Activated naive CD4-positive, alpha-beta T cell treated with anti-CD3 and anti-CD28 coated beads for 36 hours (primary cell): ENCODE data around the gene ST3GAL5. TPM values are rescaled to one million over a fixed set of nuclear protein-coding genes. Genes with fewer than 3 reads are reported as not detected.
"Not testable (repeated sequence)": the region's sequence is repeated elsewhere in the genome, so short reads cannot be mapped to it uniquely, and the experiment has no call there.

Experiments used
- CTCF ChIA-PET: fragments of 350-600 bp; sonication (Branson Sonifier 250); formaldehyde crosslinking; loops from one replicate; lab custom pipeline; 2021; ENCODE audit warnings: antibody characterized with exemption; lab: Charles Lee
- DNase-seq: peaks from one replicate; pipeline ENCODE4 v3.0.0-alpha.2; 2020
- H3K27ac Mint-ChIP-seq: one replicate; pipeline ENCODE4 v1.8.0; 2021; ENCODE audit warnings: mild to moderate bottlenecking, mixed read lengths
- H3K27me3 Mint-ChIP-seq: one replicate; pipeline ENCODE4 v1.8.0; 2021; ENCODE audit warnings: low read depth, mixed read lengths
- H3K36me3 Mint-ChIP-seq: one replicate; pipeline ENCODE4 v1.8.0; 2021; ENCODE audit warnings: low read depth, mixed read lengths
- H3K4me1 Mint-ChIP-seq: one replicate; pipeline ENCODE4 v1.8.0; 2021; ENCODE audit warnings: low read depth, mixed read lengths
- H3K4me3 Mint-ChIP-seq: one replicate; pipeline ENCODE4 v1.8.0; 2021; ENCODE audit warnings: mild to moderate bottlenecking, moderate library complexity, mixed read lengths
- H3K9me3 Mint-ChIP-seq: one replicate; pipeline ENCODE4 v1.8.0; 2021; ENCODE audit warnings: mixed read lengths
- intact Hi-C: fragments of 100-400 bp; cut with micrococcal nuclease; formaldehyde crosslinking; loops from one replicate; pipeline ENCODE4 v1.15.1; 2023
- total RNA-seq, 2 experiments: library from RNA; stranded (reverse); gene quantifications; one replicate each; pipeline ENCODE4 v1.2.3, GENCODE V29; 2021

Gene ST3GAL5
- total RNA-seq, 2 experiments from 2014 or later = 9.5 to 10.4 TPM

GRCh38 chr2:85888020-85888683 lies 638 bp downstream of the ST3GAL5 start:
- peaks cover 4% of the 10 kb centered on the region for H3K36me3 Mint-ChIP-seq
- DNase-seq = peak; percentile 38
- intact Hi-C loops = loop anchor here (5.0 to 10.0 kb wide), 4 partner anchors 136 to 561 kb away; partner anchors contain the start of genes ATOH8, IMMT, KDM3A and MRPL35
- no peak overlapping the region for H3K27ac Mint-ChIP-seq
- no peaks in the 10 kb centered on the region for H3K27me3 Mint-ChIP-seq
- CTCF ChIA-PET = interaction anchor here (0.6 to 7.9 kb wide), 18 partner anchors 10 to 192 kb away, joined by 3 to 123 read pairs (median 4); no protein-coding TSS in a partner anchor
- peaks cover 64% of the 10 kb centered on the region for H3K4me1 Mint-ChIP-seq
- peak overlapping the region; percentile 81 for H3K4me3 Mint-ChIP-seq
- H3K9me3 Mint-ChIP-seq = peaks cover 4% of the 10 kb centered on the region

GRCh38 chr2:85887566-85888019 lies 1.2 kb downstream of the ST3GAL5 start:
- H3K4me3 Mint-ChIP-seq = peak overlapping the region; percentile 81
- H3K4me1 Mint-ChIP-seq = peaks cover 64% of the 10 kb centered on the region
- intact Hi-C loops = loop anchor here (1.0 to 10.0 kb wide), 6 partner anchors 26 to 560 kb away; partner anchors contain the start of genes ATOH8, IMMT, KDM3A and MRPL35
- peaks cover 7% of the 10 kb centered on the region for H3K9me3 Mint-ChIP-seq
- no peaks in the 10 kb centered on the region for H3K27me3 Mint-ChIP-seq
- peak; percentile 67 for DNase-seq
- H3K36me3 Mint-ChIP-seq = peaks cover 8% of the 10 kb centered on the region
- H3K27ac Mint-ChIP-seq = peak overlapping the region; percentile 13
- CTCF ChIA-PET = interaction anchor here (0.6 to 7.9 kb wide), 17 partner anchors 9 to 192 kb away, joined by 3 to 123 read pairs (median 5); no protein-coding TSS in a partner anchor

GRCh38 chr2:85886590-85886989 lies 2.2 kb downstream of the ST3GAL5 start:
- peaks cover 15% of the 10 kb centered on the region for H3K36me3 Mint-ChIP-seq
- peak overlapping the region; percentile 81 for H3K4me3 Mint-ChIP-seq
- H3K27me3 Mint-ChIP-seq = no peaks in the 10 kb centered on the region
- peaks cover 13% of the 10 kb centered on the region for H3K9me3 Mint-ChIP-seq
- CTCF ChIA-PET = interaction anchor here (0.6 to 7.9 kb wide), 7 partner anchors 18 to 239 kb away, joined by 3 to 123 read pairs (median 6); no protein-coding TSS in a partner anchor
- intact Hi-C loops = loop anchor here (1.0 to 10.0 kb wide), 5 partner anchors 33 to 559 kb away; partner anchors contain the start of genes ATOH8, IMMT, KDM3A and MRPL35
- DNase-seq = peak; percentile 81
- H3K27ac Mint-ChIP-seq = peak overlapping the region; percentile 39
- H3K4me1 Mint-ChIP-seq = peaks cover 61% of the 10 kb centered on the region

DNA sequence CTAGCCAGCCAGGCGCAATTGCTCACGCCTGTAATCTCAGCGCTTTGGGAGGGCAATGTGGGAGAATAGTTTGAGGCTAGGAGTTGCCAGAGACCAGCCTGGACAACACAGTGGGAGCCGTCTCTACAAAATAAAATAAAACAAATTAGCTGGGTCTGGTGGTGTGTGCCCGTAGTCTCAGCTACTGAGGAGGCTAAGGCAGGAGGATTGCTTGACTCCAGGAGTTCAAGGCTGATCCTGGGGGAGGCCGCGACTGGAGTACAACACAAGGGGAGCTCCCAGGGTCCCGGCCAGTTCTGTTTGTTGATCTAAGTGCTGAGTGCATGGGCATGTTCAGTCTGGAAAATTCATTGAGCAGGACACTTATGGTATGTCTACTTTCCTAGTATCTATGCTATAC lies 2.6 kb downstream of the ST3GAL5 start:
- Mint-ChIP-seq H3K36me3 (peaks cover 19% of the 10 kb centered on the region), H3K27ac (no peak overlapping the region), H3K4me3 (no peak overlapping the region), H3K27me3 (no peaks in the 10 kb centered on the region), H3K9me3 (peaks cover 18% of the 10 kb centered on the region), H3K4me1 (peaks cover 63% of the 10 kb centered on the region)
- no peak for DNase-seq
- CTCF ChIA-PET = interaction anchor here (0.6 to 7.9 kb wide), 5 partner anchors 17 to 239 kb away, joined by 4 to 123 read pairs (median 10); no protein-coding TSS in a partner anchor
- intact Hi-C loops = loop anchor here (1.0 to 10.0 kb wide), 5 partner anchors 33 to 559 kb away; partner anchors contain the start of genes ATOH8, IMMT, KDM3A and MRPL35

GRCh38 chr2:85881781-85882180 lies 7.0 kb downstream of the ST3GAL5 start:
- CTCF ChIA-PET = not testable (repeated sequence)

DNA sequence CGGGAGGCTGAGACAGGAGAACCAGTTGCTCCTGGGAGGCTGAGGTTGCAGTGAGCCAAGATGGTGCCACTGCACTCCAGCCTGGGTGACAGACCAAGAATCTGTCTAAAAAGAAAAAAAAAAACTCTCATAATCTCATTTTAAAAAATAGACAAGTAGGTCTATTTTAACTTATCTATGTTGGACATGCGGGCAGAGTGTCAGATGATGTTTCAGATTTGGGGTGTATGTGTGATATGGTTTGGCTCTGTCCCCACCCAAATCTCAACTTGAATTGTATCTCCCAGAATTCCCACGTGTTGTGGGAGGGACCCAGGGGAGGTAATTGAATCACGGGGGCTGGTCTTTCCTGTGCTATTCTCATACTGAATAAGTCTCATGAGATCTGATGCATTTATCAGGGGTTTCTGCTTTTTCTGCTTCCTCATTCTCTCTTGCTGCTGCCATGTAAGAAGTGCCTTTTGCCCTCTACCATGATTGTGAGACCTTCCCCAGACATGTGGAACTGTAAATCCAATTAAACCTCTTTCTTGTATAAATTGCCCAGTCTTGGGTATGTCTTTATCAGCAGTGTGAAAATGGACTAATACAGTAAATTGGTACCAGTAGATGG lies 8.0 kb downstream of the ST3GAL5 start:
- H3K36me3 Mint-ChIP-seq = peaks cover 24% of the 10 kb centered on the region
- intact Hi-C loops = loop anchor here (10.0 kb wide), 1 partner anchor 314 kb away; the partner anchor contains the start of genes IMMT and MRPL35
- H3K27me3 Mint-ChIP-seq, CTCF ChIA-PET, H3K27ac Mint-ChIP-seq, DNase-seq, H3K4me3 Mint-ChIP-seq: not testable (repeated sequence)
- H3K4me1 Mint-ChIP-seq = peaks cover 66% of the 10 kb centered on the region
- H3K9me3 Mint-ChIP-seq = peaks cover 22% of the 10 kb centered on the region

More at GRCh38 chr2:85881781-85882180, 7.0 kb downstream of the ST3GAL5 start:
- H3K27me3 Mint-ChIP-seq, H3K4me3 Mint-ChIP-seq, H3K27ac Mint-ChIP-seq, DNase-seq: not testable (repeated sequence)
- H3K4me1 Mint-ChIP-seq = peaks cover 72% of the 10 kb centered on the region
- intact Hi-C loops = loop anchor here (10.0 kb wide), 1 partner anchor 313 kb away; the partner anchor contains the start of genes IMMT and MRPL35
- H3K36me3 Mint-ChIP-seq = peaks cover 24% of the 10 kb centered on the region
- peaks cover 22% of the 10 kb centered on the region for H3K9me3 Mint-ChIP-seq

DNA sequence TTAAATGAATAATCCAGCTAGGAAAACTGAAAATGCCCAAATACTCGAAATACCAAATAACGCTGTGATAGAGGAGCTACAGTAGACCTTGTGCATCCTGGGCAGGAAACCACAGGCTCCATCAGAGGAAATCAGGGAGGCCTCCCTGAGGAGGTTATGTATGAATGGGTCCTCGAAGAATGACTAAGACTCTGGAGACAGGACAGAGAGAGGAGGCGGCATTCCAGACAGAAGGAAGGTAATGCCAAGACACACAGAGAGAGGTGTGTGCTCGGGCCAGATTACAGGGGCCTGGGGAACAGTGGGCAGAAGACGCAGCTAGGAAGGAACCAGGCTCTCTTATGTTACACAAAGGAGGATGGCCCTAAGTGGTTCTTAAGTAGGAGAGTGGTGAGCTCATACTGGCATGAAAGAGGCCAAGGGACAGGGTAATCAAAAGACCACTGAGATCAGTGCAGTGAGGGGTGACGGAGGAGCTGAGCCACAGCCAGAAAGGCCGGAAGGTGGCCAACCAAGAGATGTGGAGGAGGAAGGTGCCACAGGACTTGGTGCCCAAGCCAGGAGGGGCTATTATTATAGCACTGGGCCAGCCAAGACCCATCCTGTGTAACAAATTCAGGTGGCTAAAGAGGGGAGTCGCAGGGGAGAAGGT lies 9.9 kb downstream of the ST3GAL5 start:
- DNase-seq = peak; percentile 31
- intact Hi-C loops = no loop called here
- CTCF ChIA-PET = interaction anchor here (1.2 to 2.8 kb wide), 6 partner anchors 10 to 70 kb away, joined by 3 to 18 read pairs (median 4); partner anchors contain the start of gene ST3GAL5
- Mint-ChIP-seq H3K4me1 (peaks cover 59% of the 10 kb centered on the region), H3K4me3 (no peak overlapping the region), H3K36me3 (peaks cover 24% of the 10 kb centered on the region), H3K9me3 (peaks cover 22% of the 10 kb centered on the region), H3K27me3 (no peaks in the 10 kb centered on the region), H3K27ac (no peak overlapping the region)

- Mint-ChIP-seq H3K4me1 (peaks cover 59% of the 10 kb centered on the region), H3K9me3 (no peaks in the 10 kb centered on the region)
- intact Hi-C loops = loop anchor here (1.0 kb wide), 1 partner anchor 9 kb away; no protein-coding TSS in a partner anchor
Observed at GRCh38 chr2:85875350-85876050, 13.3 kb downstream of the ST3GAL5 start.

DNA sequence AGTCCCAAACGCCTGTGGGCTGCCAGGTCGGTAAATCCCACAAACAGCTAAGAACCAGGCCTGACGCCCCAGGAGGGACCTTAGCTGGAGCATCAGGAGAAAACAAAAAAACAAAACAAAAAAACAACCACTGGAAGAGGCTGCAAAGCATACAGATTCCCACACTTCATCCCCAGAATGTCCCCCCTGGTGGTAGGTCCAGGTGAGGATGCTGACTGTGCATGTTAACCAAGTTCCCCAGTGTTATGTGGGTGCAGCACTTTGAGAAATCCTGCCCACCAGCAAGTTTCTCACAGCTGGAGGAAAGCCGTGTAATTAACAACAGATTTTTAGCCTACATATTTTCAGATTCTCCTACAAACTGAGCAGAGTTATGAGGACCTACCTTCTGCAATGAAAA lies 15.1 kb downstream of the ST3GAL5 start:
- DNase-seq = no peak

More at GRCh38 chr2:85875350-85876050, 13.3 kb downstream of the ST3GAL5 start:
- H3K27ac Mint-ChIP-seq = peak overlapping the region; percentile 17
- no peak overlapping the region for H3K4me3 Mint-ChIP-seq
- no peaks in the 10 kb centered on the region for H3K27me3 Mint-ChIP-seq
- CTCF ChIA-PET = interaction anchor here (0.6 to 3.1 kb wide), 4 partner anchors 13 to 135 kb away, joined by 3 to 16 read pairs (median 3); partner anchors contain the start of gene ST3GAL5
- no peaks in the 10 kb centered on the region for H3K36me3 Mint-ChIP-seq
- no peak for DNase-seq

GRCh38 chr2:85872536-85873161 lies 16.1 kb downstream of the ST3GAL5 start:
- peaks cover 1% of the 10 kb centered on the region for H3K36me3 Mint-ChIP-seq
- no peaks in the 10 kb centered on the region for H3K27me3 Mint-ChIP-seq
- no peak overlapping the region for H3K27ac Mint-ChIP-seq
- H3K9me3 Mint-ChIP-seq = peaks cover 1% of the 10 kb centered on the region
- intact Hi-C loops = no loop called here
- H3K4me1 Mint-ChIP-seq = peaks cover 40% of the 10 kb centered on the region
- DNase-seq = no peak
- CTCF ChIA-PET = no interaction called here
- no peak overlapping the region for H3K4me3 Mint-ChIP-seq

More for the DNA sequence above, 15.1 kb downstream of the ST3GAL5 start:
- Mint-ChIP-seq H3K36me3 (peaks cover 1% of the 10 kb centered on the region), H3K4me3 (no peak overlapping the region), H3K4me1 (peaks cover 43% of the 10 kb centered on the region), H3K9me3 (peaks cover 1% of the 10 kb centered on the region), H3K27ac (peak overlapping the region; percentile 60), H3K27me3 (no peaks in the 10 kb centered on the region)
- intact Hi-C loops = no loop called here
- CTCF ChIA-PET = interaction anchor here (0.8 to 1.0 kb wide), 2 partner anchors 38 to 205 kb away, joined by 3 read pairs; no protein-coding TSS in a partner anchor
